Smooth muscle cell of trachea (primary cell): ENCODE data around the gene LNX2. TPM values are rescaled to one million over a fixed set of nuclear protein-coding genes. Genes with fewer than 3 reads are reported as not detected.

Experiments
- total RNA-seq: library from RNA; depleted of rRNA; stranded (reverse); fragments of >200 nt; gene quantifications from 2 replicates; pipeline ENCODE4 v1.2.1, GENCODE V29; 2014

Gene LNX2
- total RNA-seq = 4.0 and 6.0 TPM in 2 replicates

GRCh38 chr13:27620377-27621115, at the start of gene LNX2:
TSS of gene LNX2 (minus strand) at chr13:27620529. CDS start at chr13:27581703, 38,826 bp downstream.

GRCh38 chr13:27621366-27622101, 1.2 kb upstream of the LNX2 start, which contains the start of gene POLR1D:
TSS of gene POLR1D (plus strand) at chr13:27621892. CDS start at chr13:27621984, 92 bp downstream.

Other genes with a start within 250 kb of the LNX2 start
- 92.5 and 135 TPM in 2 replicates for gene GTF3A, start 195.9 kb downstream of the LNX2 start, total RNA-seq
- gene MTIF3, start 170.0 kb downstream of the LNX2 start, total RNA-seq = 70.8 and 77.7 TPM in 2 replicates
- gene POLR1D, start 1.4 kb upstream of the LNX2 start, total RNA-seq = 63.8 and 86.0 TPM in 2 replicates
- gene GSX1, start 172.0 kb upstream of the LNX2 start, total RNA-seq = not detected in 2 replicates